Muscle layer of duodenum (tissue), 2 donors: ENCODE results near the gene DEFB112.

ENCODE experiments used
- H3K27ac ChIP-seq: one replicate; pipeline ENCODE4 v1.7.0; 2013; ENCODE audit warnings: mild to moderate bottlenecking, low read length
- H3K27me3 ChIP-seq: one replicate; pipeline ENCODE4 v1.7.0; 2013; ENCODE audit warnings: low read depth, mild to moderate bottlenecking, control low read depth, low read length
- H3K36me3 ChIP-seq, 2 donors: one replicate each; pipeline ENCODE4 v1.7.0; 2013; ENCODE audit warnings: low read length in 2 of 2, control low read depth in 1 of 2, mild to moderate bottlenecking in 1 of 2; ENCODE audit not compliant: insufficient read depth in 2 of 2, control insufficient read depth in 1 of 2
- H3K4me1 ChIP-seq, 2 donors: one replicate each; pipeline ENCODE4 v1.7.0; 2013; ENCODE audit warnings: low read length in 2 of 2, mild to moderate bottlenecking in 2 of 2, control low read depth in 1 of 2, moderate library complexity in 1 of 2; ENCODE audit not compliant: insufficient read depth in 2 of 2, control insufficient read depth in 1 of 2
- H3K4me3 ChIP-seq, 2 donors: one replicate each; pipeline ENCODE4 v1.7.0; 2013; ENCODE audit warnings: low read length in 2 of 2, low read depth in 1 of 2, mild to moderate bottlenecking in 1 of 2
- H3K9me3 ChIP-seq, 2 donors: one replicate each; pipeline ENCODE4 v1.7.0; 2013; ENCODE audit warnings: low read length in 2 of 2, control low read depth in 1 of 2, mild to moderate bottlenecking in 1 of 2; ENCODE audit not compliant: control insufficient read depth in 1 of 2
- donor health status: healthy.

Gene DEFB112

DNA sequence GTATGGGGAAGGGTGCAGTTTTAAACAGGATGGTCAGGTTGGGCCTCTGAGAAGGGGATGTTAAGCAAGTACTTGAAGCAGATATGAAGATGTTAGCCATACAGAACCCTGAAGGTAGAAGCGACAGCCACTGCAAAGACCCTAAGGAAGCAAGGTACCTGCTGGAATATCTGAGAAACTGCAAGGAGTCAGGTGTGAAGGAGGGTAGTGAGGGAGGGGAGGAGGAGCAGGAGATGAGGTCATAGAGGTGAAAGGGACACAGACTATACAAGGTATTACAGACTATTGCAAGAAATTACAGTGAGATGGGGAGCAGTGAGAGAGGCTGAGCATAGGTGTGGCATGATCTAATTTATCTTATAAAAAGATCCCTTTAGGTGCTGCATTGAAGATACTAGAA lies 22.2 kb upstream of the DEFB112 start:
- Histone ChIP-seq H3K27me3 (no peaks in the 10 kb centered on the region), H3K27ac (no peak overlapping the region), H3K4me1 (no peaks in the 10 kb centered on the region), H3K4me3 (no peak overlapping the region), H3K9me3 (no peaks in the 10 kb centered on the region), H3K36me3 (no peaks in the 10 kb centered on the region)

DNA sequence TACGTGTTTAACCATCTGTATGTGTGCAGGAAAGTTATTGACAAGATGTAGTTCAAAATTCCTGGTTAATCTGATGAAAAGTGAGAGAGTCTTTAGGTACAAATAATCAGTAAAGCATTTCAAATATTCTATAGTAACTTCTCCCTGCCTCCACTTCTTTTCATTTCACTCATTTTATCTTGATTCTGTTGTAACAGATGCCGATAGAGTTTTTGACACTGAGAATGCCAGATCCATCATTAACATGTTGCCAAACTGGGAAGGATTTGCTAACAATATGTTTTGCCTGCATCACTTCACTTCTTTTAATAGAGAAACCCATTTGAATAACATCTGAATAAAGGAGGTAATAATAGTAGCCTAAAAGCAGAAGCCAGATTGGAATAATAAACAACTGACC lies 20.4 kb upstream of the DEFB112 start:
- Histone ChIP-seq H3K27ac (no peak overlapping the region), H3K36me3 (no peaks in the 10 kb centered on the region), H3K27me3 (no peaks in the 10 kb centered on the region), H3K4me3 (no peak overlapping the region), H3K4me1 (no peaks in the 10 kb centered on the region), H3K9me3 (no peaks in the 10 kb centered on the region)

DNA sequence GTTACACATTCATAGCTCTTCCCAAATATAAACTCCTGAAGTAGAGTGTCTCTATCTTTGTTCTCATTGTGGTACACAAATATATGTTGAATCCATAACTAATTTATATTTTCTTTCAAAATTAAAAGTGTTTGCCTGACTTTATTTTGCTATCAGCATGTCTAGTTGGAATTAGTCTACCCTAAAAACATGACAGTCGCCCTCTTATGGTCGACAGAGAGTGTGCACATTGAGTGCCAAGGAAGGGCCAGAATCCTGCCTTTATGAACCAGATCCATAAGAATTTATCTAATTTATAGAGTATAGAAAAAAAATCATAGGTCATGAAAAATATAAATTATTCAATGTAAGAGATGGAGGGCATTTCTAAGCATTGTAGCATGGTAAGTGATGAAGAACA lies 12.3 kb upstream of the DEFB112 start:
- no peak overlapping the region for H3K4me3 ChIP-seq

DNA sequence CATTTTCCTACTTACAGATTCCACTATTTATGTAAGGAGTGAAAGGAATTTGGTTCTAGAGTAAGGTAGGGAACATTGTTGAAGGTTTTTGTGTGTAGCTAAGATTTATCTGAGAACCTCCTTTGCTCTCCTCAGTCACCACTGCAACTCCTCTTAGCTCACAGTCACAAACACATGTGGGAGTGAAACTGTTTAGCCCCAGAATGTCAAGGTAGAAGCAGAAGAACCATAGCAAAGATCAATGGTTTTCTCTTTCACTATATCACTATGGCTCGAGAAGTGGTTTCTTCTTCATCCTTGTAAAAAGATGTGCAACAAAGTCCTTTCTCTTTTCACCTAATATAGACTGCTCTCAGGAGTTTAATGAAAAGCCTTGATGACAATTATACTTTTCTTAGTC lies 6.5 kb upstream of the DEFB112 start:
- no peaks in the 10 kb centered on the region for H3K36me3 ChIP-seq
- no peak overlapping the region for H3K4me3 ChIP-seq
- H3K9me3 ChIP-seq: no peaks in the 10 kb centered on the region
- H3K4me1 ChIP-seq: no peaks in the 10 kb centered on the region
- no peaks in the 10 kb centered on the region for H3K27me3 ChIP-seq
- no peak overlapping the region for H3K27ac ChIP-seq

More for the DNA sequence above, 12.3 kb upstream of the DEFB112 start:
- Histone ChIP-seq H3K27ac (no peak overlapping the region), H3K27me3 (no peaks in the 10 kb centered on the region), H3K9me3 (no peaks in the 10 kb centered on the region), H3K4me1 (no peaks in the 10 kb centered on the region), H3K36me3 (no peaks in the 10 kb centered on the region)

DNA sequence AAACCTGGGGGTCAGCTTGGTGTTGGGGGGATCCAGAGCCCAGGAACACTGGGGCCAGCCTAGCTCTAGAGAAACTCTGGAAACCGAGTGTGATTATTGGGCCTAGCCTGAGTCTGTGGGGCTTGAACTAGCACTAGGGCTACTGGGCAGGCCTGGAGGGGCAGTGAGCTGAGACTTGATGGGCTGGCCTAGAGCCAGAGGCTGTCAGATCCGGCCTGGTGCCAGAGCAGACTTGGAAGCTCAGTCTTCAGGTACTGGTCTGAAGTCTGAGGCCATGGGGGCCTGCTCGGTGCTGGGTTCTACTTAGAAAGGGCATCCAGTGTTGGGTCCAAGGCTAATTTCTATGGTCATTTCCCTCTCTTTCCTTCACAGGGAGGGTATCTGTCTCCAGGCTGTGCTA lies 2.7 kb downstream of the DEFB112 start:
- H3K27me3 ChIP-seq: no peaks in the 10 kb centered on the region
- no peaks in the 10 kb centered on the region for H3K4me1 ChIP-seq
- H3K4me3 ChIP-seq: no peak overlapping the region
- no peaks in the 10 kb centered on the region for H3K36me3 ChIP-seq
- H3K27ac ChIP-seq: no peak overlapping the region
- no peaks in the 10 kb centered on the region for H3K9me3 ChIP-seq

DNA sequence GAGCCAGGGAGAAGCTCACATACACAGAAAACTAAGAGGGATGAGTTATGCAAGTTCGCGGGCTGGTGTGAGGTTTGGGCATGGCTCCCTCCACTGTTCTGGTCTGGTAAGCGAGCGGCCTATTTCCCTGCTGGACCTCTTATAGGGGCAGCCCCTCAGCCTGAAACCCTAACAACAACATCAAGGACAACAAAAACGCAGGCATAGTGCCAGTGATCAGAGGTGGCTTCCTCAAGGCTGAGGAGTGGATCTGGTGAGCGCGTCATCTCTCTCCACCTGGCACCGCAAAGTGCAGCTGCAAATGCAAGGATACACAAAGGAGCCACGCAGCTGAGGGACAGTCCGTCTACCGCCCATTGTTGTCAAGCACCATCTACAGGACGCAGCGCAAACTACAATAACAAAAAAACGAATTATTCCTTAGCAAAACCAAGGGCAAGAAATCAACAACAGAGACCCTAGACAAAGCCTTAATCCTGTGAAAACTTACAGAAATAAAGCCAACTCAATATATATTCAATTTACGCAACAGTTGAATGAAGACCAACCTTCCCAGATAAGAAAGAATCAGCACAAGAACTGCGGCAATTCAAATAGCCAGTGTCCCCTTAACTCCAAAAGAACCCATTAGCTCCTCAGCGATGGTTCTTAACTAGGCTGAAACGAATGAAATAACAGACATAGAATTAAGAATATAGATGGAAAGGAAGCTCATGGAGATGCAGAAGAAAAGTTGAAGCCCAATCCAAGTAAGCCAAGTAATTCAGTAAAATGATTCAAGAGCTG lies 18.8 kb downstream of the DEFB112 start:
- H3K4me3 ChIP-seq: no peak overlapping the region
- no peaks in the 10 kb centered on the region for H3K36me3 ChIP-seq
- no peaks in the 10 kb centered on the region for H3K4me1 ChIP-seq
- no peaks in the 10 kb centered on the region for H3K27me3 ChIP-seq
- no peak overlapping the region for H3K27ac ChIP-seq
- H3K9me3 ChIP-seq: peaks cover 0 to 3% of the 10 kb centered on the region in 2 donors

DNA sequence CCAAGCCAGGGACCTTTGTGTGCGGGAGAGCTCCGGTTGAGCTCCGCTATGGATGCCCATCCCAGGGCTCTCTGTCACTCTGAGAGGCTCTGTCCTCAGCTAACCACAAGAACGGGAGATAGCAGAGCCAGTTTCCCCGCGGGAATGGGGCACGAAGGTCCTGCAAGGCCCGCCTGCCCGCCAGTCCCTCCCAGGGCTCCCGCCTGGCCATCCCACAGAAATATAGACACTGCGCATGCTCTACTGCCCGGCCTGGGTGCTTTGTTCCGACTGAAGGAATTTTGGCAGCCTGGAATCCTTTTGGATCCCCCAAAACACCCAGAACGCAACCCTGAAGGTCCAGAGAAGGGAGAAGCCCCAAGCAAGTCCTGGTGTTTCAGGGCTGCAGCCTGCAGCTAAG lies 19.4 kb downstream of the DEFB112 start:
- no peak overlapping the region for H3K27ac ChIP-seq
- H3K4me3 ChIP-seq: no peak overlapping the region
- H3K4me1 ChIP-seq: no peaks in the 10 kb centered on the region
- H3K27me3 ChIP-seq: no peaks in the 10 kb centered on the region
- no peaks in the 10 kb centered on the region for H3K36me3 ChIP-seq
- H3K9me3 ChIP-seq: peaks cover 0 to 3% of the 10 kb centered on the region in 2 donors

DNA sequence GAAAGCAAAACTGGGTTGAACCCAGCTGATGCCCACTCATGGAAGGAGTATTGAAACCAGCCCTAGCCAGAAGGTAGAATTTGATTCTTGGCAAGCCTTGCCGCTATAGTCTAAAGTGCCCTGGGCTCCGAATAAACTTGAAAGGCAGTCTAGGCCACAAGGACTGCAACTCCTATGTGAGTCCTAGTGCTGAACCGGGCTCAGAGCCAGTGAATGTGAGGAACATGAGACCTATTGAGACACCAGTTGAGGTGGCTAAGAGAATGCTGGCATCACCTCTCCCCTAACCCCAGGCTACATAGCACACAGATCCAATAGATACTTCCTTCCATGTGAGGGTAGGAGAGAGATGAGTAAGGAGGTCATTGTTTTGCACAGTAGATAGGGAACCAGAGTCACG lies 24.5 kb downstream of the DEFB112 start:
- H3K27me3 ChIP-seq: no peaks in the 10 kb centered on the region
- no peaks in the 10 kb centered on the region for H3K36me3 ChIP-seq
- H3K4me1 ChIP-seq: no peaks in the 10 kb centered on the region
- no peaks in the 10 kb centered on the region for H3K9me3 ChIP-seq
- H3K4me3 ChIP-seq: no peak overlapping the region
- H3K27ac ChIP-seq: no peak overlapping the region

DNA sequence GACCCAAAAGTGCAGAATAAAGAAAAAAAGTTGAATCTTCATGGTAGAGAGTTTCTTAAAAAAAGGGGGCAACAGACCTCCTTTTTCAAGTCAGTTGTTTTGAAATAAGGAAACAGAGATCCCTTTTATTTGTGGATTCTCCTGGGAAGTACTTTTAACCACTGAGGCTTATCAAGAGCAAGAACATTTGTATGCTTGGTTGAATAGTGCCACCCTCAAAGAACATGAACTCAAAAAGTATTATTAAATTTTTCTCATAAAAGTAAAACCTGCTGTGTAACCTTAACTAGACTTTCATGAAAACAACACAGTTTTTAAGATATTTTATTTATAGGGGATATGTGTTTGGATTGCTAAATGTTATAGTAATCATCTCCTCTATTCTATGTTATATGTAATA lies 27.8 kb downstream of the DEFB112 start, which contains the start of gene DEFB110:
DEFB110 (minus strand) TSS at position 101 of the 400 bp plus-strand sequence; CDS start at position 42, 59 bp downstream.
- H3K36me3 ChIP-seq: no peaks in the 10 kb centered on the region
- H3K4me1 ChIP-seq: no peaks in the 10 kb centered on the region
- H3K27me3 ChIP-seq: no peaks in the 10 kb centered on the region
- H3K4me3 ChIP-seq: no peak within 1 kb of the TSS
- H3K9me3 ChIP-seq: no peaks in the 10 kb centered on the region
- no peak within 1 kb of the TSS for H3K27ac ChIP-seq

DNA sequence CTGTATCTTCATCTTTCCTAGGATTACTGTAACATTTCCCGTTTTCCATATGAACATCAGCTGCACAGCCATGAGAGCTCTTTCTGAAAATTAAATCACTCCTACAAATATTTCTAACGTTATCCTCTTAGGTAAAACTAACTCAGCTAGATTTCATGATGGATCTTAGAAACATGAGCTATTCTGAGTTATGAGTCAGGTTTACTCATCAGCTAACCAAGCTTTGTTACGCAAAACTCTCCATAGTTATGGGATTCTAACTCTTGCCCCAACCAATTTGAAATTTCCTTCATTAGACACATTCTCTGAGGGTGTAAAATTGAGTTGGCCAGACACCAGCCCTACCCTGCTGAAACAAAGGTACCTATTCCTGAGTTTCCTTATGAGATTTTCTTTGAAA lies 41.9 kb downstream of the DEFB112 start:
- H3K27me3 ChIP-seq: no peaks in the 10 kb centered on the region
- H3K9me3 ChIP-seq: no peaks in the 10 kb centered on the region
- H3K36me3 ChIP-seq: no peaks in the 10 kb centered on the region

DNA sequence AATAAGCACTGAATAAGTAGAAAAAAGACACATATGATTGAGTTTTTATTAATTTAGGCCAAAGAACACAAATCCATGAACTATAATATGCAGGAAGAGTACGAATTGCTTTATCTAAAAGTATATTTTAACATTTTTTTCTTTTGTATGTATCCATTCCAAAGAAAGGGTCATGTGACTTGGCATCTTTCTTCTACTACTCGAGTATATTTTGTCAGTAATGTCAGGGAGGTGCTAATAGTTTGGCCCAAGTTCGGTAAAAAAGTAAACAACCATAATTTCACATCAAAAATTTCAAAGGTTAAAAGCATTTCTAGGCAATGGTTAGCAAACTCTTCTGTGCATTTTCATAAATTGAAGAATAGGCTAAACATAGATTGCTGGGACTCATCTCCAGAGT lies 46.6 kb downstream of the DEFB112 start:
- H3K27ac ChIP-seq: no peak overlapping the region
- no peaks in the 10 kb centered on the region for H3K27me3 ChIP-seq
- H3K9me3 ChIP-seq: no peaks in the 10 kb centered on the region
- no peaks in the 10 kb centered on the region for H3K4me1 ChIP-seq
- no peak overlapping the region for H3K4me3 ChIP-seq
- no peaks in the 10 kb centered on the region for H3K36me3 ChIP-seq

More for the DNA sequence above, 41.9 kb downstream of the DEFB112 start:
- no peaks in the 10 kb centered on the region for H3K4me1 ChIP-seq
- no peak overlapping the region for H3K27ac ChIP-seq
- no peak overlapping the region for H3K4me3 ChIP-seq

DNA sequence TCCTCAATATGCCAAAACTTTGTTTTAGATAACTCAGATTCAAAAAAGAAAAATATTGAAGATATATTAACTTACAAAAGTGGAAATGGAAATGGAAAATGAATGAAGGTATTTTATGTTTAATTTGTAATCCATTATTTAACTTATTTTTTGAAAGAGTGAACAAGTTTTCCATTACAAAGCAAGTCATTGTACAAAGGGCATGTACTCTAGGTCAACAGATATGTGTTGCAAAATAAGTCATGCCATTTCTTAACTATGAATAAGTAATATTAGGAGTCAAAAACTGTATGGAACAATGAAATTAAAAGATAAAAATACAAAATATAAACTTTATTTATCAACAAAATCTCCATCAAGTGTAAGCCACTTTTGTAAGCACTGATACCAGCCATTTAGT lies 54.5 kb downstream of the DEFB112 start:
- Histone ChIP-seq H3K9me3 (no peaks in the 10 kb centered on the region), H3K36me3 (no peaks in the 10 kb centered on the region), H3K27me3 (no peaks in the 10 kb centered on the region), H3K4me1 (no peaks in the 10 kb centered on the region), H3K4me3 (no peak overlapping the region), H3K27ac (no peak overlapping the region)
